Mammary epithelial cell (primary cell): ENCODE measurements around the gene C7orf33.

ENCODE experiments used
- EZH2 ChIP-seq: IDR thresholded peaks from 2 replicates; pipeline ENCODE4 v1.6.1; 2012; ENCODE audit warnings: low read length, inconsistent platforms, borderline replicate concordance
- TF ChIP-seq, protein P1 (sequence below), 2 donors: IDR thresholded peaks in 1 of 2; conservative IDR thresholded peaks in 1 of 2; 2 replicates each; pipeline ENCODE4 v1.5.1; 2011 to 2012; ENCODE audit warnings: inconsistent platforms in 2 of 2, low read length in 2 of 2, mild to moderate bottlenecking in 2 of 2, control low read depth in 1 of 2, low read depth in 1 of 2; ENCODE audit not compliant: insufficient read depth in 1 of 2; ENCODE audit errors: extremely low read depth in 1 of 2

GRCh38 chr7:148546857-148547256 lies 43.7 kb upstream of the C7orf33 start:
- TF ChIP-seq, protein P1, sequence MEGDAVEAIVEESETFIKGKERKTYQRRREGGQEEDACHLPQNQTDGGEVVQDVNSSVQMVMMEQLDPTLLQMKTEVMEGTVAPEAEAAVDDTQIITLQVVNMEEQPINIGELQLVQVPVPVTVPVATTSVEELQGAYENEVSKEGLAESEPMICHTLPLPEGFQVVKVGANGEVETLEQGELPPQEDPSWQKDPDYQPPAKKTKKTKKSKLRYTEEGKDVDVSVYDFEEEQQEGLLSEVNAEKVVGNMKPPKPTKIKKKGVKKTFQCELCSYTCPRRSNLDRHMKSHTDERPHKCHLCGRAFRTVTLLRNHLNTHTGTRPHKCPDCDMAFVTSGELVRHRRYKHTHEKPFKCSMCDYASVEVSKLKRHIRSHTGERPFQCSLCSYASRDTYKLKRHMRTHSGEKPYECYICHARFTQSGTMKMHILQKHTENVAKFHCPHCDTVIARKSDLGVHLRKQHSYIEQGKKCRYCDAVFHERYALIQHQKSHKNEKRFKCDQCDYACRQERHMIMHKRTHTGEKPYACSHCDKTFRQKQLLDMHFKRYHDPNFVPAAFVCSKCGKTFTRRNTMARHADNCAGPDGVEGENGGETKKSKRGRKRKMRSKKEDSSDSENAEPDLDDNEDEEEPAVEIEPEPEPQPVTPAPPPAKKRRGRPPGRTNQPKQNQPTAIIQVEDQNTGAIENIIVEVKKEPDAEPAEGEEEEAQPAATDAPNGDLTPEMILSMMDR (conservative IDR thresholded peaks at IDR 0.05 in 1 of 2, IDR thresholded peaks at IDR 0.05 in 1 of 2; ENCODE audit: extremely low read depth in 1 of 2, insufficient read depth in 1 of 2, low read depth in 1 of 2, low read length in 2 of 2), result no peak
- no peak for TF ChIP-seq EZH2
